COLO829 (cell line): ENCODE results near the gene PACRG.

ENCODE experiments used
- DNase-seq: peaks from one replicate; pipeline ENCODE4 v3.0.0; 2012; ENCODE audit warnings: low spot score

Gene PACRG

DNA sequence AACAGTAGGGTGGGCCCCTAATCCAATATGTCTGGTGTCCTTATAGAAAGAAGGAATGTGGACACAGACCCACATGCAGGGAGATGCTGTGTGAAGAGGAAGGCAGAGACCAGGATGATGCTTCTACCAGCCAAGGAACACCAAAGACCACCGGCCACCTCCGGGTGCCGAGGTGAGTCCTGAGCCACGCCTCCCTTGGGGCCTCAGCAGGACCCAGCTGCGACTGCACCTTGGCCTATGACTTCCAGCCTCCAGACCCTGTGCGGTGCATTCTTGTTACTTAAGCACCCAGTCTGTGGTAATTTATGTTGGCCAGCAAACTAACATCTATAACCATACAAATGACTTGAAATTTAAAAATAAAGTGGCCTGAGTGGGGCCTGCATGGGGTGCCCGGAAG is 607.3 kb downstream of the PACRG start:
- no peak for DNase-seq

- no peak for DNase-seq
Measured at GRCh38 chr6:163335671-163336545, 608.1 kb downstream of the PACRG start.

- DNase-seq, result no peak
Measured at GRCh38 chr6:163336961-163337360, 609.2 kb downstream of the PACRG start.

- DNase-seq, result no peak
Measured at GRCh38 chr6:163337958-163338357, 610.2 kb downstream of the PACRG start.

GRCh38 chr6:163338671-163339405 is 611.1 kb downstream of the PACRG start:
- DNase-seq, result peak; percentile 35

GRCh38 chr6:163339466-163339865 is 611.7 kb downstream of the PACRG start:
- no peak for DNase-seq

DNA sequence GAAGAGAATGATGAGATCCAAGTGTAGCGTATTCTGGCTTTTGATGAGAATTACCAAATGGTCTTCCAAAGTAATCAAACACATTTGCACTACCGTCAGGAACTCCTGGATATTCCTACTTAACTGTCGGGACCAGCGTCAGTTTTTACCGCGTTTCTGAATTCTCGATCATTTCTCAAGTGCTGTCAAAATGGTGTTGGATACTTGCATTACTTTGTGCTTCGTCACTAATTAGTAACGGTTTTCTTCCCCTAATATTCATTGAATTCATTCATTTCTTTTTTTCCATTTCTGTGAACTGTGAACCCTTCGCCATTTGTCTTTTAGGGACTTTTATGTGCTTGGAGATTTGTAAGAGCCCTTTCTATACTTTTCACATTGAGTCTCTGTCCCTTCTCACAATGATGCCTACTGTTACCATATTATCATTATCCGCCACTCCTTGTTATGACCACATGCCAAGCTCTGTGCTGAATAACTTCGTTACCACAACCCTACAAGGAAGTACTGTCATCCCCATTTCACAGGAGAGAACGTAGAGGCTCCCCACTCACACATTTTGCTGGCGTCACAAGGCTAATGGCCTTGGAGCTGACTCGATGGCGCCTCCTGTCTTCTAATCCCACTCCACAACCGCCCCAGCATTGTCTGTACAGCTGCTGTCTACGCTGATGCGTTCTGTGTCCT is 612.6 kb downstream of the PACRG start:
- peak; percentile 64 for DNase-seq

DNA sequence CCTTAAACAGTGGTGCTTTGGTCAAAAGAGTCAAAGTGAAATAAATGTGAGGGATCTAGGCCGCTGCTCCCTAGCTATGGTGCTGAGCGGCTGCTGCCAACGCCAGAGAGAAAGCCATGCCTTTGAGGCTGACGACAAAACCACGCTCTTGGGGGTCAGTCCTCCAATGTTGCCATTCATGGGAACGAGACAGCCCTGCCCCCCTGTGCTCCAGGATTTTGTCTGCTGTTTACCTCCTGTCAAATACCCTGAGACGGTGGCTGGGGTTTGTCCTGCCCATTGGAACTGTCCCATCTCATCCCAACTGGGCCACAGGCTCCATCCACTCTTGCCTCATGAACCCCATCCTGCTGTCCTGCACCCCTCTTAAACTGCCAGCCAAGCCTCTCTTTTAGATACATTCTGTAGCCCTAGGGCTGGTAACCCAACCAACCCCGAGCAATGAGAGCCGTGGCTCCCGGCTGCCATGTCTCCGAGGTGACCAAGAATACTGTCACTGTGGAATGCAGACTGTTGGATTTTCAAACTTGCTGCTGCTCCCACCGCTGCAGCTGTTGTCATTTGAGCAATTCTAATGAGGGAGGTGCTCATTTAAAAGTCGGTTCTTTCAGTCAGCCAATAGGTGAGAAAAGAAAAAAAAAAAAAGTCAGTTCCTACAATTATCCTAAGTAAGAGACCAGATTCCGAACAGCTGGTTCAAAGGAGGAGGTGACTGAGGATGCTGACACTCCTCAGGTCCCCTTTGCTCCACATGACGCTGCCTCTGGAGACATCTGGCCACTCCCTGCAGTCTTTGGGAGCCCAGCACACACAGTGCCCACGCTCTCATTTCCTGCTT is 613.7 kb downstream of the PACRG start:
- DNase-seq, result no peak

DNA sequence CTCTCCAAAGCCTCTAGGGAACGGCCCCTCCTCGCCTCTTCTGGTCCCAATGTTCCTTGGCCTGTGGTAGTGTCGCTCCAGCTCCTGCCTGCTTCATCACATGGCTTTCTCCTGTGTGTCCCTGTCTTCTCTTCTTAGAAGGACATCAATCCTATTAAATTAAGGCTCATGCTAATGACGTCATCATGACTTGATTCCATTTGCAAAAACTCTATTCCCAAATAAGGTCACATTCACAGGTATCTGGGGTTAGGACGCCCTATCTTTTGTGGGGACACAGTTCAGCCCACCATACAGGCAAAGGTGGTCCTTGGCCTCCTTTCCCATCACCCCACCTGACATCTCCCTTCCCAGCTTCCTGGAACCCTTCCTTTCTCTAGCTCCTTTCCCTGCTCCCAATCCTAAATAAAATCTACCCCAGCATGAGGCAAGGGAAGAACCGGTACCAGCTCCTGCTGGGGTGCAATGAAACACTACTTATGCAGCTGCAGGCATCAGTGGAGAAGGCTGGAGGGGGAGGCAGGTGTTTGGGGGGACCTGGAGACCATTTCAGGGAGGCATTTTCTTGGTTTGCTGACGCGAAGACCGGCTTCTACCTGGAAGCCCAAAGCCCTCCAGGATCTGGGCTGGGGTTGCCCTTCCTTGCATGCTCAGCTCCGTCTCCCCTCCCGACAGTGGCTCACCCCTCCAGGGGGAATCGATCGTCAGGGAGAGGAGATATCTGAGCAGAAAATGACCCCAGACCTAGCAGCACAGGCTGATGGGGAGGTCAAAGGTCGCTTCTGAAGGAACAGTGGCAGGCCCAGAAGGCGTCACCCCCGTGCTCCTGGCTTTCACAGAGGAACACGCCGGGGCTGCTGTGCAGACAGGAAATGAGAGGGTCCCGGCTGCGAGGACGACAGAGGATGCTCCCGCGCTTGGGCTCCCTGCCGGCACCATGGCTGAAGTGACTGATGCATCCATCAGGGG is 615.1 kb downstream of the PACRG start:
- DNase-seq, result no peak

DNA sequence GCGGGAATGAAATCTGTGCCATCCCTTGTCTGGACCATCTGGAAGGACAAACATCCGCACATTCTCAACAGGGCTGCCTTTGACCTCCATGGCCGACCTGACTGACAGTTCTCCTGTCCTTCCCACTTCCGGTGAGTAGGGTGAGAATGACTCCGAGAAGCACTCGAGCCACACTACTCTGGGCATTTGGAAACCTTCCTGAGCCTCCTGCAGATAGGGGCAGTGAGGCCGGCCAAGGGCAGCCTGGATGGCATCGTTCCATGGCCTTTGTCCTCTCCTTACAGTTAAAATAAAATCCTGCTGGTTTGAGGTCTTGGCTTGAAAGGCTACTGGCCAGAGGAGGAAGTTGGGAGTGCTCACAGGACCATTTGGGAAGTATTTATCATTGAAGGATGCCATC is 615.8 kb downstream of the PACRG start:
- DNase-seq, result no peak

DNA sequence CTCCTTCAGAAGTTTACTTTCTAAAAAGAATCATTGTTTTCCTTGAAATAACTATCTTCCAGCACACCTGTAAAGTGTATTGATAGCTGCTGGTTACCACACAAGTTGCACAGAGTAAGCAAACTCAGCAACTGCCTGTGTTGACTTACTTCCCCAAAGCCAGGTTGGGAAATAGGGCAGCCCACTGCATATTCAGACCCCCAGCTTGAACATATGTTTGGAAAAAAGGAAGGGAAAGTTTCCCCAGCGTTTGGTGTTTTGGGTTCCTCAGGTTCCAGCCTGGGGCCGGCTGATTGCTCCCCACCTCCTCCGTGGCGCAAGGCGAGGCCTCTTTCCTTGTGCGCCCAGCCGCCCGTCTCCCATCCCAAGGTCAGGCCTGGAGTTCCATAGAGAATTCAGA is 616.6 kb downstream of the PACRG start:
- no peak for DNase-seq

GRCh38 chr6:163345931-163346330 is 618.2 kb downstream of the PACRG start:
- DNase-seq, result no peak

DNA sequence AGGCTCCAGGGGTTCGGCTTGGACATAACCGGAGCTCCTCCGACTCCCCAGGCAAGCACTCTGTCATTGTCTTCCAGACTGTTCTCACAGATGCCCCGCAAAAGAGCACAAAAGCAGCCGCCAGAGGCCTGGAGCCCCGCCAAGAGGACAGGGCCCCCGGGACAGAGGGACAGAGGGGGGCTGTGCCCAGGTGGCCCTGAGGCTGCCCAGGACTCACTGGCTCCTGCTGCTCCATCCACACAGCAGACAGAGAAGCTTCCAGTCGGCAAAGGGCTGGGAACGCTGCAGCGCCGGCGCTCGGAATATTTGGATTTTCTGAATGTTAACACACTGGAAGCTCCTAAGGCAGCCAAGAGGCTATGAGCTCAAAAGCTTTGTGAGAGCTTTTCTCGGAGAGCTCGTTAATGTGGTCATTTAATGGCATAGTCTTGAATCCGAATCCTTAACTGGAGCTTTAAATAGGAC is 618.8 kb downstream of the PACRG start:
- no peak for DNase-seq

- no peak for DNase-seq
Measured at GRCh38 chr6:163347021-163347446, 619.3 kb downstream of the PACRG start.

GRCh38 chr6:163348789-163349680 is 621.3 kb downstream of the PACRG start:
- DNase-seq, result no peak

DNA sequence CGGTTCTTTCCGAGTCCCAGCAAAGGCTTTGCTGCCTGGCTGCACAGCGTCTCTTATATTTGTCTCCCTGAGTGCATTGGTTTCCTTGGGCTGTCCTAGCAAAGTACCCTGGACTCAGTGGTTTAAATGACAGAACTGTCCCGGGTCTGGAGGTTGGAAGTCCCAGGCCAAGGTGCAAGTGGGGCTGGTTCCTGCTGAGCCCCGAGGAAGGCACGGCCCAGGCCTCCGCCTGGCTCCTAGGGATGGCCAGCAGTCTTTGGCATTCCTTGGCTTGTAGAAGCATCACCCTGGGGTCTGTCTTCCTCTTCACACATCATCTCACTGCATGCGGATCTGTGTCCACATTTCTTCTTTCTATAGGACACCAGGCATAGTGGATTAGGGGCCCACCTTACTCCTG is 621.9 kb downstream of the PACRG start:
- DNase-seq, result no peak

- no peak for DNase-seq
Measured at GRCh38 chr6:163351013-163351412, 623.2 kb downstream of the PACRG start.

DNA sequence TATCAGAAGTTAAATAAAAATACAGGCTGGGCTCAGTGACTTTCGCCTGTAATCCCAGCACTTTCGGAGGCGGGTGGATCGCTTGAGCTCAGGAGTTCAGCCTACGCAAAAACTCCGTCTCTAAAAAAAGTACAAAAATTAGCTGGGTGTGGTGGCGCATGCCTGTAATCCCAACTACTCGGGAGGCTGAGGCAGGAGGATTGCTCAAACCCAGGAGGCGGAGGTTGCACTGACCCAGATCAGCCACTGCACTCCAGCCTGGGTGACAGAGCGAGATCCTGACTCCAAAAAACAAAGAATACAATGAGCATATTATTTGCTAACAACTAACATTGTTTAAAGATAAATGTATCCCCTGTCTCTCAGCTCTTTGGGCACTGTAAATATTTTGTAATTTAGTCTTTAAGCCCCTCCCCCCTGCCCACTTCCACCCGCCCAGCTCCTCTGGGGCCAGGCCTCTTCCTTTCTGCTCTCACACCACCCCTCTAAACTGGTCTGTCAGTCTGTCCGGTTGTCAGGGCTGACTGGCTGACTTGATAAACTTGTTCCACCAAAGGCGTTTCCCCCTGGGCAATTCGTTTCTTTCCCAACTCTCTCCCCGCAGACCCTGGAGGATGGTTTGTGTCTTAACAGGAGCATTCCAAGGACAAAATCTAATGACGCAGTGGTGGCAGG is 624.4 kb downstream of the PACRG start:
- no peak for DNase-seq

- no peak for DNase-seq
Measured at GRCh38 chr6:163352966-163353365, 625.2 kb downstream of the PACRG start.
